PC-3 (cell line): ENCODE results near the gene MBNL1.

Experiments used
- CTCF ChIP-seq: fragments of 300-600 bp; sonication (generic); conservative IDR thresholded peaks from 2 replicates; pipeline ENCODE4 v1.5.1; 2017; ENCODE audit warnings: antibody characterized with exemption, low read depth, mild to moderate bottlenecking, low read length
- EZH2 ChIP-seq: fragments of 300-600 bp; sonication (generic); IDR thresholded peaks from one replicate; pipeline ENCODE4 v1.6.1; 2017; ENCODE audit warnings: antibody characterized with exemption, mild to moderate bottlenecking, low read length; ENCODE audit not compliant: unreplicated experiment
- EZH2phosphoT487 ChIP-seq: fragments of 300-600 bp; sonication (generic); IDR thresholded peaks from 2 replicates; pipeline ENCODE4 v1.6.1; 2018; ENCODE audit warnings: mild to moderate bottlenecking, antibody characterized with exemption, low read length, borderline replicate concordance

DNA sequence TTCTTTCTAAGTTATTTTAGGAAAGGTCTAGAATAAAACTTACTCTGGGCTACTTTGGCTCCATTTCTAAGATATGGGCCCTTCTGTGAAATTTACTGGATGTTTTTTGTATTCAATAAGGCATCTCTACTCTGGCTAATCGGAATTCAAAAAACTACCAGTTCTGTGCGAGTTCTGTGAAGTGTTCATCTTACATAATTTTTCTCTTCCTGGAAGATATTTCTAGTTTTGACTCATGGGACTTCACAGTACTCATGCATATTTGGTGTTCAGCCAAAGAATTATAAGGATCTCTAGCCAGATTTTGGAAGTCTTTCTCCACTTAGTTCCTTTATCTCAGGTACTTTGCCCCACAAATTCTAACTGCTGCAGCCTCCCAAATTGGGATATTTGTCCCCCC lies 46.4 kb upstream of the MBNL1 start:
- TF ChIP-seq CTCF, result no peak
- no peak for TF ChIP-seq EZH2phosphoT487
- TF ChIP-seq EZH2, result no peak
